Memory B cell (primary cell): Measurements from ENCODE around the gene AHI1.
"Not testable (repeated sequence)": the region's sequence is repeated elsewhere in the genome, so short reads cannot be mapped to it uniquely, and the experiment has no call there.

Experiments
- ATAC-seq: fragments of 150-1000 bp; cut with Tn5 transposase; 2 replicates; pipeline ENCODE4 v1.10.0; 2021; ENCODE audit warnings: low read depth, mild to moderate bottlenecking, moderate library complexity
- DNase-seq, 2 donors: peaks; one replicate each; pipeline ENCODE4 v3.0.0; 2022; ENCODE audit warnings: low spot score in 2 of 2
- H3K27ac Mint-ChIP-seq: one replicate; pipeline ENCODE4 v1.8.0; 2022; ENCODE audit warnings: mild to moderate bottlenecking, moderate library complexity, mixed read lengths
- H3K27me3 Mint-ChIP-seq: one replicate; pipeline ENCODE4 v1.8.0; 2022; ENCODE audit warnings: mixed read lengths
- H3K36me3 Mint-ChIP-seq: one replicate; pipeline ENCODE4 v1.8.0; 2022; ENCODE audit warnings: mild to moderate bottlenecking, mixed read lengths
- H3K4me1 Mint-ChIP-seq: one replicate; pipeline ENCODE4 v1.8.0; 2022; ENCODE audit warnings: mixed read lengths
- H3K4me3 Mint-ChIP-seq: one replicate; pipeline ENCODE4 v1.8.0; 2022; ENCODE audit warnings: mild to moderate bottlenecking, moderate library complexity, mixed read lengths
- H3K9me3 Mint-ChIP-seq: one replicate; pipeline ENCODE4 v1.8.0; 2022; ENCODE audit warnings: mixed read lengths

AHI1 gene

DNA sequence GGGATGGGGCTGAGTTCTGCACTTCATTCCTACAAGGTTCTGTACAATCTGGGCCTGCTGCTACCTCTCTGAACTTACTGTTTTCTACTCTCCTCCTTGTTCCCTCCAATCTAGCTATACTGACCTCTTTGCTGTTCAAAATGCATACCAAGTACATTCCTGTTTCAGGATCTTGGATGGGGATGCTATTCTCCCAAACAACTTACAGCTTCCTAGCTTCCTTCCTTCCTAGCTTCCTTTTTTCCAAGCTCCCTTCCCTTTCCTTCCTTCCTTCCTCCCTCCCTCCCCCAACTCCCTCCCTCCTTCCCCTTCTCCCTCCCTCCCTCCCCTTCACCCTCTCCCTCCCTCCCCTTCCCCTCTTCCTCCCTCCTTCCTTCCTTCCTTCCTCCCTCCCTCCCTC lies 117.9 kb downstream of the AHI1 start:
- no peaks in the 10 kb centered on the region for H3K36me3 Mint-ChIP-seq
- H3K9me3 Mint-ChIP-seq: no peaks in the 10 kb centered on the region
- DNase-seq (no peak), ATAC-seq (no peak)
- H3K27me3 Mint-ChIP-seq: no peaks in the 10 kb centered on the region
- H3K4me1 Mint-ChIP-seq: no peaks in the 10 kb centered on the region
- H3K4me3 Mint-ChIP-seq: no peak overlapping the region
- H3K27ac Mint-ChIP-seq: no peak overlapping the region

- Mint-ChIP-seq H3K4me1 (no peaks in the 10 kb centered on the region), H3K36me3 (peaks cover 5% of the 10 kb centered on the region), H3K27me3 (no peaks in the 10 kb centered on the region), H3K9me3 (peaks cover 8% of the 10 kb centered on the region), H3K4me3 (no peak overlapping the region), H3K27ac (no peak overlapping the region)
- ATAC-seq (no peak), DNase-seq (no peak)
Measured at GRCh38 chr6:135372758-135373157, 124.8 kb downstream of the AHI1 start.

DNA sequence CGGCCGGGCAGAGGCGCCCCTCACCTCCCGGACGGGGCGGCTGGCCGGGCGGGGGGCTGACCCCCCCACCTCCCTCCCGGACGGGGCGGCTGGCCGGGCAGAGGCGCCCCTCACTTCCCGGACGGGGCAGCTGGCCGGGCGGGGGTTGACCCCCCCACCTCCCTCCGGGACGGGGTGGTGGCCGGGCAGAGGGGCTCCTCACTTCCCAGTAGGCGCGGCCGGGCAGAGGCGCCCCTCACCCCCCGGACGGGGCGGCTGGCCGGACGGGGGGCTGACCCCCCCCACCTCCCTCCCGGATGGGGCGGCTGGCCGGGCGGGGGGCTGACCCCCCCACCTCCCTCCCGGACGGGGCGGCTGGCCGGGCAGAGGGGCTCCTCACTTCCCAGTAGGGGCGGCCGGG lies 133.9 kb downstream of the AHI1 start:
- DNase-seq, H3K4me3 Mint-ChIP-seq, ATAC-seq, H3K4me1 Mint-ChIP-seq, H3K27me3 Mint-ChIP-seq, H3K27ac Mint-ChIP-seq: not testable (repeated sequence)
- H3K9me3 Mint-ChIP-seq: peaks cover 25% of the 10 kb centered on the region
- H3K36me3 Mint-ChIP-seq: peaks cover 11% of the 10 kb centered on the region

DNA sequence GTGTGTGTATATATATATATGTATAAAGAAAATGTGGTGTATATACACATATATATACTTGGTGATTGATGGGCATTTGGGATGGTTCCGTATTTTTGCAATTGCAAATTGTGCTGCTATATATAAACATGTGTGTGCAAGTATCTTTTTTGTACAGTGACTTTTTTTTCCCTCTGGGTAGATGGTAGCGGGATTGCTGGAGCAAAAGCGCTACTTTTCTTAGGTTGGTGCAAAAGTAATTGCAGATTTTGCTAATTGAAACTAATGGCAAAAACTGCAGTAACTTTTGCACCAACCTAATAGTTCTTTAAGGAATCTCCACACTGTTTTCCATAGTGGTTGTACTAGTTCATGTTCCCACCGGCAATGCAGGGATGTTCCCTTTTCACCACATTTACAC lies 135.4 kb downstream of the AHI1 start:
- ATAC-seq: no peak
- Mint-ChIP-seq H3K4me1 (no peaks in the 10 kb centered on the region), H3K27me3 (no peaks in the 10 kb centered on the region), H3K36me3 (peaks cover 8% of the 10 kb centered on the region), H3K4me3 (no peak overlapping the region), H3K9me3 (peaks cover 17% of the 10 kb centered on the region), H3K27ac (no peak overlapping the region)
- DNase-seq: no peak

DNA sequence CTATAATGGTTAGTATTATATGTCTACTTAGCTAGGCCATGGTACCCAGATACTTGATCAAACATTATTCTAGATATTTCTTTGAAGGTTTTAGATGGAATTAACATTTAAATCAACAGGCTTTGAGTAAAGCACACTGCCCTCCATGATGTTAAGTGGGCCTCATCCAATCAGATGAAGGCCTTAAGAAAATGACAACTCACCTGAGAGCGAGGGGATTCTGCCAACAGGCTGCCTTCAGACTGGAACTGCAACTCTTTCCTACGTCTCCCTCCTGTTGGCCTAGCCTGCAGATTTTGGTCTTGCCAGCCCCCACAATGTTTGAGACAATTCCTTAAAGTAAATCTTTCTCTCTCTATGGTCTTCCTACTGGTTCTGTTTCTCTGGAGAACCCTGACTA lies 137.3 kb downstream of the AHI1 start:
- no peak overlapping the region for H3K27ac Mint-ChIP-seq

DNA sequence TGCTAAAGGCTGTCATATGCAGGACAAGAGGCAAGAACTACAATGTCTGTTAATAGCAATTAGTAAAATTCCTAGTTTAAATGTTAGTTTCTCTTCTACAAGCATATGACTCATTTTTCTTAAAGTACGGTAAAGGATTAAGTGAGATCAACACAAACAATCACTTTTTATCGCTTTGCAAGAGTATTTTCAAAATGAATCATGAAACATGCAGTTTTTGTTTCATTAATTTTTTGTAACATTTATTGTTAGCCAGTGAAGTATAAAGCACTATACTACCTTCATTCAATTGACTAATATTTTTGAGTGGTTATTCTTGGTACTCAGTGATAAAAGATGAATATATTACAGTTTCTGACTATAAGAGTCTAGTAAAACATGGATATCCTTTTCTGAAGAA lies 138.6 kb downstream of the AHI1 start:
- Mint-ChIP-seq H3K27me3 (no peaks in the 10 kb centered on the region), H3K27ac (no peak overlapping the region), H3K4me1 (no peaks in the 10 kb centered on the region), H3K36me3 (no peaks in the 10 kb centered on the region), H3K9me3 (peaks cover 4% of the 10 kb centered on the region), H3K4me3 (no peak overlapping the region)
- DNase-seq (no peak), ATAC-seq (no peak)

More for the DNA sequence above, 137.3 kb downstream of the AHI1 start:
- H3K9me3 Mint-ChIP-seq: peaks cover 8% of the 10 kb centered on the region
- peaks cover 4% of the 10 kb centered on the region for H3K36me3 Mint-ChIP-seq
- H3K4me1 Mint-ChIP-seq: no peaks in the 10 kb centered on the region
- no peak overlapping the region for H3K4me3 Mint-ChIP-seq
- no peak for DNase-seq
- no peak for ATAC-seq
- no peaks in the 10 kb centered on the region for H3K27me3 Mint-ChIP-seq

DNA sequence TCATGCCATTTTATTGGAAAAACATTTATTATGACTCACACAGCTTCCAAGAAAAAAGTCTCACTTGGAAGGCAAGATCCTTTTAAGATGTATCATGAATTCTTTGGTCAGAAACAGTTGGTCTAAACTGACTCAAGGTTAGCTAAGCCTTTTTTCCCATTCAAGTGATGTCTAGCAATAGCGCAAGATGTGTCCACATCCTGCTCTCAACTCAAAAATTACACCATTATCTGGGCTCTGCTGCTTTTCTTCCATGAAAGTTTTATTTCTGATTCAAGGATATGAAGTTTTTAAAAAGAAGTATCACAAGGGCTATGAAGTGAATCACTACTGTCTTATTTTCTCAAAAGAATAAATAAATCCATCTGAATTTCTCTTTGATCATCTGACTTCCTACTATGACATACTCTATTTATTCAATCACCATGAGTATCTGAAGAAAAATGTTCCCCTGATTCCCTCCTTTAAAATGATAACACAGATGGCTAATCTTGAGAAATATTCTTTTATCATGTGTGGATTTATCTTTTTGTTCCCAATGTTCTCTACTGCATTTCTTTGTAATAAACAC lies 139.2 kb downstream of the AHI1 start:
- DNase-seq (no peak), ATAC-seq (no peak)
- no peaks in the 10 kb centered on the region for H3K4me1 Mint-ChIP-seq
- no peak overlapping the region for H3K27ac Mint-ChIP-seq
- H3K9me3 Mint-ChIP-seq: peaks cover 4% of the 10 kb centered on the region
- no peaks in the 10 kb centered on the region for H3K27me3 Mint-ChIP-seq
- no peak overlapping the region for H3K4me3 Mint-ChIP-seq
- H3K36me3 Mint-ChIP-seq: no peaks in the 10 kb centered on the region

GRCh38 chr6:135354407-135354806 lies 143.1 kb downstream of the AHI1 start:
- H3K27ac Mint-ChIP-seq: no peak overlapping the region
- H3K4me1 Mint-ChIP-seq: no peaks in the 10 kb centered on the region
- no peak for DNase-seq
- H3K9me3 Mint-ChIP-seq: no peaks in the 10 kb centered on the region
- H3K36me3 Mint-ChIP-seq: peaks cover 2% of the 10 kb centered on the region
- ATAC-seq: no peak
- H3K27me3 Mint-ChIP-seq: no peaks in the 10 kb centered on the region
- H3K4me3 Mint-ChIP-seq: no peak overlapping the region

DNA sequence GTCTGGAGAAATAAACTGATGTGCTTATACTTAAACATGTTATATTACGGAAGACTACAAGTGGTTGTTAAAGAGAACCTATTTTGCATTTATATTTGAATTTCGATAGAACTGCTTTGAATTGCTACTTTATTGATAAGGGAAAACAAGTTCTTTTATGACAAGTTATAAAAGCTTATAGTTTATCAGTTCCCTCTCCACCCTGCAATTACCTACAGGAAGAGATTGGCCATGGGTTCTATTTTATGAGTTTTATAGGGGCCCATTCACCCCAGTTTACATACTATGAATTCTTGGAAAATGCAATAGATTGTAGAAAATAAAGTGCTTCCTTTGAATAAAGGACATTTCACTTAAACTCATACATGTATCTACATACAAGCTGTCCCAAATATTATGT lies 144.4 kb downstream of the AHI1 start:
- Mint-ChIP-seq H3K27me3 (no peaks in the 10 kb centered on the region), H3K36me3 (peaks cover 2% of the 10 kb centered on the region), H3K9me3 (no peaks in the 10 kb centered on the region), H3K4me3 (no peak overlapping the region), H3K27ac (no peak overlapping the region), H3K4me1 (no peaks in the 10 kb centered on the region)
- DNase-seq (no peak), ATAC-seq (no peak)

GRCh38 chr6:135351635-135352034 lies 145.9 kb downstream of the AHI1 start:
- DNase-seq (no peak), ATAC-seq (no peak)
- Mint-ChIP-seq H3K4me1 (no peaks in the 10 kb centered on the region), H3K9me3 (no peaks in the 10 kb centered on the region), H3K27ac (no peak overlapping the region), H3K4me3 (no peak overlapping the region), H3K27me3 (no peaks in the 10 kb centered on the region), H3K36me3 (peaks cover 2% of the 10 kb centered on the region)

DNA sequence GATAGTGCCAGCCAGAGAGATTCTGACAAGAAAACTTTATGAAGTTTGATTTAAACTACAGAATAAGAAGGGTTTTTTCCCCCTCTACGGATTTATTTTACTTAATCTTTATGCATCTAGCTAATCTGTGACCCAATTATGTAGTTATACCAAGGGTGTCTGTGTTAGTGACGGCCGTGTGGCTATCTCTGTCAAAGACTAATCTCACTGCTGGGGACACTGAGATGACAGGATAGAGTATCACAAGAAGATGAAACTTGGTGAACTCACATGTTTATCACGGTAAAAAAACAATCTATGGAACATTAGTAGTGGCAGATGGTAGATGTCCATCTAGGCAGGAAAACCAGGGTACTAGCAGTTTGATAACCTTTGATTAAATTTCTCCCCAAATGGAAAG lies 149.7 kb downstream of the AHI1 start:
- Mint-ChIP-seq H3K27ac (no peak overlapping the region), H3K27me3 (no peaks in the 10 kb centered on the region), H3K36me3 (peaks cover 4% of the 10 kb centered on the region), H3K4me3 (no peak overlapping the region), H3K9me3 (no peaks in the 10 kb centered on the region), H3K4me1 (no peaks in the 10 kb centered on the region)
- no peak for ATAC-seq
- DNase-seq: no peak

DNA sequence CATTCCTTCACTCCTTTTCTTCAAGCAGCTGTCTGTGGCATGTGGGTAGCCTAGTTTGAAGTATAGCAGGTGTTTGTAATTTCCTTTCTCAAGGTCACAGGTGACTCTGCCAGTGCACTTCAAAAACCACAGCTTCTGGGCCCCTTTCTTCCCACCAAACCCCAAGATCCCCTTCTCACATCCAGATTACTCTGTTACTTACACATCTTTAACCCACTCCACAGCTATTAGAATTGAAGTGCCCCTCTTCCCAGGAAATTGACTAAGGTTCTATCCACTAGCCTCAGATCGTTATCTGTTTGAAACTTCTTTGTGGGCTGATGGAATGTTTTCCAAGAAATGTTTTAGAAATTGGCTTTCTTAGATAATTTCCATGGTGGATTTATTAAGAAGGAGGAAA lies 150.8 kb downstream of the AHI1 start:
- H3K36me3 Mint-ChIP-seq: peaks cover 4% of the 10 kb centered on the region
- ATAC-seq (no peak), DNase-seq (no peak)
- no peaks in the 10 kb centered on the region for H3K27me3 Mint-ChIP-seq
- H3K27ac Mint-ChIP-seq: no peak overlapping the region
- H3K9me3 Mint-ChIP-seq: no peaks in the 10 kb centered on the region
- H3K4me1 Mint-ChIP-seq: no peaks in the 10 kb centered on the region
- H3K4me3 Mint-ChIP-seq: no peak overlapping the region

DNA sequence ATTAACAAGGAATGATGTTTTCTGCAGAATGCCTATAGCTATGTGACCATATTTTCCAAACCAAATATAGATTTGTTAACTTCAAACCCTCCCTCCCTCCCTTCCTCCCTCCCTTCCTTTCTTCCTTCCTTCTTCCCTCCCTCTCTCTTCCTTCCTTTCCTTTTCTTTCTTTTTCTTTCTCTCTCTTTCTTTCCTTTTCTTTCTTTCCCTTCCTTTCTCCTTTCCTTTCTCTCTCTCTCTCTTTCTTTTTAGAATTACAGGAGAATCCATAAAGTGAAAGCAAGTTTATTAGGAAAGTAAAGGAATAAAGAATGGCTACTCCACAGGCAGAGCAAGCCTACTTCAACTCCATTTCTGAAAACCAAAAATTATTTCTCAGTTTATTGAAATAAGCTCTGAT lies 153.0 kb downstream of the AHI1 start:
- no peak overlapping the region for H3K27ac Mint-ChIP-seq
- ATAC-seq (no peak), DNase-seq (no peak)
- peaks cover 5% of the 10 kb centered on the region for H3K36me3 Mint-ChIP-seq
- no peaks in the 10 kb centered on the region for H3K27me3 Mint-ChIP-seq
- no peaks in the 10 kb centered on the region for H3K9me3 Mint-ChIP-seq
- no peaks in the 10 kb centered on the region for H3K4me1 Mint-ChIP-seq
- no peak overlapping the region for H3K4me3 Mint-ChIP-seq

GRCh38 chr6:135339920-135340319 lies 157.6 kb downstream of the AHI1 start:
- H3K9me3 Mint-ChIP-seq, H3K27ac Mint-ChIP-seq, H3K4me3 Mint-ChIP-seq, H3K36me3 Mint-ChIP-seq, H3K4me1 Mint-ChIP-seq, DNase-seq, H3K27me3 Mint-ChIP-seq, ATAC-seq: not testable (repeated sequence)

GRCh38 chr6:135334169-135334568 lies 163.4 kb downstream of the AHI1 start:
- Mint-ChIP-seq H3K9me3 (no peaks in the 10 kb centered on the region), H3K4me3 (no peak overlapping the region), H3K36me3 (peaks cover 2% of the 10 kb centered on the region), H3K4me1 (no peaks in the 10 kb centered on the region), H3K27ac (no peak overlapping the region), H3K27me3 (no peaks in the 10 kb centered on the region)
- ATAC-seq: no peak
- no peak for DNase-seq
